ENCODE data around the gene SMAD4. TPM values are rescaled to one million over a fixed set of nuclear protein-coding genes. Genes with fewer than 3 reads are reported as not detected.

Gene SMAD4
- total and polyA plus RNA-seq, 10 donors: 8.9 to 139 (median 95.9) TPM

DNA sequence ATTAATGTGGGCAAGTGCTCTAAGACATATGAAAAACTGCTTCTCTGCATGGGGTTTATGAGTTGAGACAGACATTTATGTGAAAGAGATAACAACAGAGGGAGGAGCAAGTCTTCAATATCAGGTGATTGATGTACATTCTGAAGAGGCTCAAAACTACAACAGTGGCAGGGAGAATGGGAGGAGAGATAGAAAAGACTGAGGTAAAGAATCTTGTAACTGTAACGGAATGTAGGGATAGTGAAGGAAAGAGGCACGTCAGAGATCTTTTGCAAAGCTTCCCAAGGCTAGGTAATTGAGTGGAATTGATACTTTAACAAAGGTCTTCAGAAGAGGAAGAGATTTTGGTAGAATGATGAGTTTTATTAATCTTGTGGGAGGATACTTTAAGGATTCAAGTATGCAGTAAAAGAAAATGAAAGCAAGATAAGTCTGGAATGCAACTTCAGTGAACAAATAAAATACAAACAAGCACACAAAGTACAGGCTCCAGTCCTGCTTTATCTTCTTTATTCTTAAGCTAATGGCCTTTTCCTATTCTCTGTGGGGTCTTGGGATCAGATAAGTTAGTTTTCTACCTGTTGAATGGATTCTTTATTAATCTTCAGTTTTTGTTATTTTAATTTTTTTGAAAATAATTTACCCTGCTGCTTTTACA is 15.0 kb downstream of the SMAD4 start:
- peaks cover 20 to 79% (median 60%) of the 10 kb centered on the region in 6 donors for H3K4me1 ChIP-seq
- 42 to 68% (median 52%) methylated on average over 2 of the region's 2 CpGs for WGBS, 5 donors
- intact Hi-C loops (cut with DNase I; ENCODE audit: low total_unique reads): no loop called here

GRCh38 chr18:51048190-51048589 is 18.2 kb downstream of the SMAD4 start:
- no peak for DNase-seq
- 92 to 100% (median 97%) methylated on average over 1 of the region's 1 CpG for WGBS, 5 donors
- TF ChIP-seq POLR2A (IDR thresholded peaks at IDR 0.05) (no peak), POLR2AphosphoS5 (IDR thresholded peaks at IDR 0.05) (no peak), CTCF (IDR thresholded peaks at IDR 0.05 in 8 of 11, conservative IDR thresholded peaks at IDR 0.05 in 3 of 11) (no peak)
- Histone ChIP-seq H3K4me1 (peaks cover 17 to 76% (median 35%) of the 10 kb centered on the region in 6 donors), H3K4me3 (no peak overlapping the region), H3K36me3 (peaks cover 0 to 62% (median 26%) of the 10 kb centered on the region in 6 donors), H3K27me3 (replicated peaks in 1 of 7) (no peaks in the 10 kb centered on the region), H3K9me3 (no peaks in the 10 kb centered on the region), H3K27ac (no peak overlapping the region)
- intact Hi-C loops (cut with DNase I; ENCODE audit: low total_unique reads): no loop called here

More for the DNA sequence above, 15.0 kb downstream of the SMAD4 start:
- Histone ChIP-seq H3K27me3 (replicated peaks in 1 of 7) (no peaks in the 10 kb centered on the region), H3K4me3 (no peak overlapping the region), H3K36me3 (peaks cover 0 to 39% (median 20%) of the 10 kb centered on the region in 6 donors), H3K27ac (peak overlapping the region in 4 of 8 donors; percentile 9 to 34 (median 12)), H3K9me3 (no peaks in the 10 kb centered on the region)
- DNase-seq: no peak
- no peak for TF ChIP-seq POLR2A (IDR thresholded peaks at IDR 0.05)
- no peak for TF ChIP-seq CTCF (IDR thresholded peaks at IDR 0.05 in 8 of 11, conservative IDR thresholded peaks at IDR 0.05 in 3 of 11)
- no peak for TF ChIP-seq POLR2AphosphoS5 (IDR thresholded peaks at IDR 0.05)

DNA sequence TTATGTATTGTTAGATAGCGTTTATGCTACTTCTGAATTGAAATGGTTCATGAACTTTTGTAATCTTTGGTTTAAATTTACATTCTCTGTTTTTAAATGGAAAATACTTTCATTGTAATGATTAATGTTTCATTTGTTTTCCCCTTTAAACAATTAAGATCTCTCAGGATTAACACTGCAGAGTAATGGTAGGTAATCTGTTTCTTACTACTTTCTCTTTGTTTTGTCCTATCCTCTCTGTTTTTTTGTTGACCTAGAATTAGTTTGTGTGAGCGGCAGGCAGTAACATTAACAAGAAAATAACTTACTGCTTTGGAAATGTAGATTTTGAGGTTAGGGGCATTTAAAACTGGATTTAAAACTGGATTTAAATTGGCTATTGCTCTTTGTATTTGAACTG is 19.1 kb downstream of the SMAD4 start:
- 95 to 98% (median 98%) methylated on average over 2 of the region's 2 CpGs for WGBS, 5 donors
- intact Hi-C loops (cut with DNase I; ENCODE audit: low total_unique reads): no loop called here
- Histone ChIP-seq H3K27ac (no peak overlapping the region), H3K36me3 (peaks cover 0 to 64% (median 26%) of the 10 kb centered on the region in 6 donors), H3K9me3 (no peaks in the 10 kb centered on the region), H3K4me1 (peaks cover 14 to 76% (median 33%) of the 10 kb centered on the region in 6 donors), H3K27me3 (replicated peaks in 1 of 7) (no peaks in the 10 kb centered on the region), H3K4me3 (no peak overlapping the region)
- no peak for TF ChIP-seq POLR2A (IDR thresholded peaks at IDR 0.05)
- TF ChIP-seq POLR2AphosphoS5 (IDR thresholded peaks at IDR 0.05): no peak
- TF ChIP-seq CTCF (IDR thresholded peaks at IDR 0.05 in 8 of 11, conservative IDR thresholded peaks at IDR 0.05 in 3 of 11): no peak
- no peak for DNase-seq

DNA sequence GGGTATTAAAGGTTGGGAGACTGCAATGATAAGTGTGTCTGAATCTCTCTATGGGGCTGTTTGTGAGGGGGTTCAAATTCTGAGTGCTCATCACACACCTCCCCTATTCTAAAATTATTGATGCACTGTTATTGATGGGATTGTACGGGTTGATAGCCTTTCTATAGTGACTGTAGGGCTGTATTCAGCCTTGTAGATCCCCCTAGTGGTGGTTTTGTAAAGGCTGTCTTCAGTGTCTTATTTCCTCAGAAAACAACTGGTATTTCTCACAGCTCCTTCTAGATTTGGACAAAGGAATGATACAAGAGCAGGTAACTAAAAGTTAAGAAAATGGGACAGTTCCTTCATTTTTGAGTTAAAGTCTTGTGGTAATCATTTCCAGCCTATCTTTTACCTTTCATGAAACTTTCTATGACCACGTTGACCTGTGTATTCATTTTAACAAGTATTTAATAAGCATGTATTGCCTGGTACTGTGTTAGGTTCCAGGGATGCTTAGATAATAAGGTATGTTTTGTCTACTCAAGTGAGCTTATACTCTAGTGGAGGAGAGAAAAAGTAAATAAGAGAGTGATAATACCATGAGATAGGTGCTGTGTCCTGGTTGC is 21.2 kb downstream of the SMAD4 start:
- Histone ChIP-seq H3K27ac (no peak overlapping the region), H3K4me3 (no peak overlapping the region), H3K27me3 (replicated peaks in 1 of 7) (no peaks in the 10 kb centered on the region), H3K9me3 (no peaks in the 10 kb centered on the region), H3K4me1 (peaks cover 0 to 69% (median 18%) of the 10 kb centered on the region in 6 donors), H3K36me3 (peaks cover 0 to 81% (median 40%) of the 10 kb centered on the region in 6 donors)
- intact Hi-C loops (cut with DNase I; ENCODE audit: low total_unique reads): loop anchor here (5.0 kb wide), 1 partner anchor 229 kb away; the partner anchor contains the start of gene MRO
- no peak for DNase-seq
- 42 to 57% (median 51%) methylated on average over 2 of the region's 2 CpGs for WGBS, 5 donors
- TF ChIP-seq CTCF (IDR thresholded peaks at IDR 0.05 in 8 of 11, conservative IDR thresholded peaks at IDR 0.05 in 3 of 11) (peak; percentile 19 to 81 (median 67)), POLR2A (IDR thresholded peaks at IDR 0.05) (no peak)
